Esophagus (tissue), 2 donors: ENCODE measurements around the gene TTYH3. TPM values are rescaled to one million over a fixed set of nuclear protein-coding genes. Genes with fewer than 3 reads are reported as not detected.

ENCODE experiments used
- H3K27ac ChIP-seq, 2 donors: one replicate each; pipeline ENCODE4 v1.5.1; 2013; ENCODE audit warnings: low read depth in 2 of 2, mild to moderate bottlenecking in 2 of 2, inconsistent platforms in 1 of 2, low read length in 1 of 2, moderate library complexity in 1 of 2
- H3K27me3 ChIP-seq, 2 donors: one replicate each; pipeline ENCODE4 v1.6.1; 2013; ENCODE audit warnings: low read length in 2 of 2, control low read depth in 1 of 2, mild to moderate bottlenecking in 1 of 2; ENCODE audit not compliant: insufficient read depth in 2 of 2, control insufficient read depth in 1 of 2
- H3K36me3 ChIP-seq, 2 donors: one replicate each; pipeline ENCODE4 v1.6.1; 2013; ENCODE audit warnings: low read length in 1 of 2; ENCODE audit not compliant: control insufficient read depth in 2 of 2, insufficient read depth in 2 of 2
- H3K4me1 ChIP-seq, 2 donors: one replicate each; pipeline ENCODE4 v1.6.1; 2013; ENCODE audit warnings: low read length in 1 of 2; ENCODE audit not compliant: control insufficient read depth in 2 of 2, insufficient read depth in 2 of 2
- H3K4me3 ChIP-seq, 2 donors: one replicate each; pipeline ENCODE4 v1.5.1; 2013; ENCODE audit warnings: low read length in 2 of 2, mild to moderate bottlenecking in 2 of 2, low read depth in 1 of 2, moderate library complexity in 1 of 2
- H3K9me3 ChIP-seq, 2 donors: one replicate each; pipeline ENCODE4 v1.6.1; 2013; ENCODE audit warnings: mild to moderate bottlenecking in 2 of 2, low read depth in 1 of 2, low read length in 1 of 2, moderate library complexity in 1 of 2; ENCODE audit not compliant: control insufficient read depth in 2 of 2, insufficient read depth in 1 of 2
- WGBS, 2 donors: extraction: QIAGEN DNeasy Blood & Tissue Kit; methylation state at CpG; one replicate each; pipeline ENCODE4 v1.1.7; 2013; 5-methylcytosine and 5-hydroxymethylcytosine counted together
- polyA plus RNA-seq, 2 donors: library from polyadenylated mRNA; stranded (reverse); fragments of 200-250 nt; gene quantifications; one replicate each; pipeline ENCODE4 v1.2.3, GENCODE V29; 2013
- donor health status: healthy with polysubstance abuse.
- donor health status: Bipolar disorder and iron deficiency.

The TTYH3 gene
- polyA plus RNA-seq, 2 donors, result 3.5 to 3.8 TPM

DNA sequence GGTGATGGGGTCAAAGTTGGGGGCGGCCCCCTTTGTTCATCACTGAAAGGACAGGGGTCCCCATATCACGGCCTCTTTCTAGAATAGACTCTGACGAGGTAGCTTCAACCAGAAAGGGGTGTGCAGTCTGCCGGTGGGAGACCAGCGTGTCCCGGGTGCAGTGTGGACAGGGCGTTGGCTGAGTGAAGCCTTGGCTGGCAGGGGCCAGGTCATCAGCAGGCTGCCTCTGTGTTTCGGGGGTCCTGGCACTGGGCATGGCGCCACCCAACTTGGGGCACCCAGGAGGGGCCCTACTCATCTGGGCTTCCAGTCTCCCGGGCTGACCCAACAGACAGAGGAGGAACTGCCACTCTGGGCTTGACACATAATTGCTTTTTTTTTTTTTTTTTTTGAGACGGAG lies 52.7 kb downstream of the TTYH3 start:
- H3K36me3 ChIP-seq, result no peaks in the 10 kb centered on the region
- H3K9me3 ChIP-seq, result no peaks in the 10 kb centered on the region
- H3K4me1 ChIP-seq, result peaks cover 6 to 8% of the 10 kb centered on the region in 2 donors
- H3K27me3 ChIP-seq, result peaks cover 0 to 14% of the 10 kb centered on the region in 2 donors
- WGBS, 2 donors, result 93% methylated on average over 10 to 11 of the region's 11 CpGs
- no peak overlapping the region for H3K4me3 ChIP-seq
- no peak overlapping the region for H3K27ac ChIP-seq

DNA sequence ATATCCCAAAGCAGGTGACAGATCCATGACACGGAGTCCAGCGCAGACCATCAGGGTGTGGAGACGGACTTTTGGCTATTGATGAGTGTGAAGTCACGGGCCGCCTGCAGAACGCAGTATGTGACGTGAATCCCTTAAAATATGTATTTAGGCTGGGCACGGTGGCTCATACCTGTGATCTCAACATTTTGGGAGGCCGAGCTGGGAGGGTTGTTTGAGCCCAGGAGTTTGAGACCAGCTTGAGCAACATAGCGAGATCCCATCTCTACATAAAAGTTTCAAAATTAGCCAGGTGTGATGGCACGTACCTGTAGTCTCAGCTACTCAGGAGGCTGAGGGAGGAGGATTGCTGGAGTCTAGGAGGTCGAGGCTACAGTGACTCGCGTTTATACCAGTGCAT lies 54.3 kb downstream of the TTYH3 start:
- H3K4me3 ChIP-seq, result no peak overlapping the region
- H3K4me1 ChIP-seq, result peaks cover 6 to 8% of the 10 kb centered on the region in 2 donors
- H3K9me3 ChIP-seq, result no peaks in the 10 kb centered on the region
- no peak overlapping the region for H3K27ac ChIP-seq
- H3K36me3 ChIP-seq, result no peaks in the 10 kb centered on the region
- 90 to 93% methylated on average over 14 of the region's 14 CpGs for WGBS, 2 donors
- H3K27me3 ChIP-seq, result peaks cover 0 to 14% of the 10 kb centered on the region in 2 donors

DNA sequence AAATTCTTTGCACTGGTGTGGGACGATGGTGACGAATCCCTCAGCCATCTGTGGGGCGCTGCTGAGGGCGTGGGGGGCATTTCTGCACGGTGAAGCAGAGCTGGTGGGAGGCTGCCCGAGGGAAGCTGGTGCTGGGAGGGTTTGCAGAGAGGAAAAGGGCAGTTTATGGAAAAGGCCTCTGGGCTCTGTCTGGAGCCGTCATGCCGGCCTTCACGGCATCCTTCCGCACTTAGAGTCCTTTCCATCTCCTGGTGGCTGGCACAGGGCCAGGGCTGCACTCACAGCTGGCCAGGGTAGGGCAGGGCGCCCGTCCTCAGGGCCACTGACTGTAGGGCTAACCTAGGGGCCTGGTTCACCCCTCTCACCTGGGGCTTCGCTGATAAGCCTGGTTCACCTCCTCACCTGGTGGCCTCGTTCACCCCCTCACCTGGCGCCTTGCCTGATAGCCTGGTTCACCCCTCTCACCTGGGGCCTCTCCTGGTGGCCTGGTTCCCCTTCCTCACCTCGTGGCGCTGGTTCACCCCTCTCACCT lies 55.6 kb downstream of the TTYH3 start:
- no peaks in the 10 kb centered on the region for H3K9me3 ChIP-seq
- WGBS, 2 donors, result 42 to 43% methylated on average over 17 of the region's 17 CpGs
- H3K27me3 ChIP-seq, result peaks cover 0 to 14% of the 10 kb centered on the region in 2 donors
- H3K4me3 ChIP-seq, result peak overlapping the region in 1 of 2 donors; percentile 32
- no peaks in the 10 kb centered on the region for H3K36me3 ChIP-seq
- no peak overlapping the region for H3K27ac ChIP-seq
- peaks cover 6 to 8% of the 10 kb centered on the region in 2 donors for H3K4me1 ChIP-seq

GRCh38 chr7:2687881-2688318 lies 56.1 kb downstream of the TTYH3 start, which contains the start of gene AMZ1:
AMZ1 (plus strand) TSS chr7:2688202; CDS start chr7:2700452, 12,250 bp downstream.
- Histone ChIP-seq H3K4me3 (peak within 1 kb of the TSS; percentile 25 to 32), H3K27ac (no peak within 1 kb of the TSS), H3K36me3 (no peaks in the 10 kb centered on the region), H3K4me1 (peaks cover 6 to 8% of the 10 kb centered on the region in 2 donors), H3K27me3 (peaks cover 0 to 14% of the 10 kb centered on the region in 2 donors), H3K9me3 (no peaks in the 10 kb centered on the region)
- 3% methylated on average over 33 to 41 of the region's 41 CpGs for WGBS, 2 donors

DNA sequence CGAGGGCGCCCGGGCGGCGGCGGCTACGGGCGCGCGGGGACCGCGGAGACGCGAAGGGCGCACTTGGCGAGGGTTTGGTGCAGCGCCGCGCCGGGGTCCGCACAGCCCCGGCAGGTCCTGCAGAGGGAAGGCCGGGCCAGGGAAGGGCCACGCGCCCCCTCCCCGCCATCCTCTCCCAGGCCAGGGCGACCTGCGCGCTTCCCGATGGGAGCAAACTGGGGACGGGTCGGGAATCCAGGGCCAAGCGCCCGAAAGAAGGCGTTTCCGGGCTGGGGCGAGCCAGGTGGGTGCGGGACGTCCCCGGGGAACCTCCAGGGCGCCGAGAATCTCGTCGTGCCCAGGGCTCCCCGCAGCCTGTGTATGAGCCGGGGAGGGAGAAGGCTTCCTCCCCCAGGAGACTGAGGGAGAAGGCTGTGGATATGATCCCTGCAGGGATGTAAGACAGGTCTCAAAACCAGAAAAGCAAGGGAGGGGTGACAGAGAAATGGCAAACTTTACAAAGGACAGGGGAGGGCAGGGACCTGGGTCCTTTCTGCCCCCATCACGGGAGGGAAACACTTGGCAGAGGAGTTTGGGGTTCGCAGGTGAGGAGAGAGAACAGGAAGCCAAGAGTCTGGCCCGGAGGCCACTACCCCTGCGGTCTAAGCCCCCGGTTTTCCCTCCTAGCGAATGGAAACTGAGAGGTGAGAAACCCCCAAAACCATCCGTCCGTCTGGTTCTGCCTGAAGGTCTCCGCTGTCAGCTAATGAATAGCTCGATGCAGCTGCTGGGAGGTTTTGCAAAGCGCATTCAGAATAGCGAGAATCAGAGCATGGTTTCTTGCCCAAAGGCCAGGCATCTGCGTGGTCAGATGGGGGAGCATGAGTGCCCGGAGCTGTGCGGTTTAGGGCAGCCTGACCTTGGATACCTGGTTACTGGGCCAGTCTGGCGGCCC lies 56.9 kb downstream of the TTYH3 start:
- Histone ChIP-seq H3K36me3 (no peaks in the 10 kb centered on the region), H3K27me3 (peaks cover 0 to 14% of the 10 kb centered on the region in 2 donors), H3K9me3 (no peaks in the 10 kb centered on the region), H3K4me3 (peak overlapping the region; percentile 25 to 32), H3K4me1 (peaks cover 6 to 8% of the 10 kb centered on the region in 2 donors), H3K27ac (no peak overlapping the region)
- 9 to 10% methylated on average over 41 to 62 of the region's 62 CpGs for WGBS, 2 donors

- Histone ChIP-seq H3K4me1 (peaks cover 6 to 8% of the 10 kb centered on the region in 2 donors), H3K27ac (no peak overlapping the region), H3K36me3 (no peaks in the 10 kb centered on the region), H3K9me3 (no peaks in the 10 kb centered on the region), H3K27me3 (peaks cover 0 to 14% of the 10 kb centered on the region in 2 donors), H3K4me3 (no peak overlapping the region)
- WGBS, 2 donors, result 66 to 73% methylated on average over 14 to 16 of the region's 16 CpGs
Measured at GRCh38 chr7:2689343-2689847, 57.6 kb downstream of the TTYH3 start.

DNA sequence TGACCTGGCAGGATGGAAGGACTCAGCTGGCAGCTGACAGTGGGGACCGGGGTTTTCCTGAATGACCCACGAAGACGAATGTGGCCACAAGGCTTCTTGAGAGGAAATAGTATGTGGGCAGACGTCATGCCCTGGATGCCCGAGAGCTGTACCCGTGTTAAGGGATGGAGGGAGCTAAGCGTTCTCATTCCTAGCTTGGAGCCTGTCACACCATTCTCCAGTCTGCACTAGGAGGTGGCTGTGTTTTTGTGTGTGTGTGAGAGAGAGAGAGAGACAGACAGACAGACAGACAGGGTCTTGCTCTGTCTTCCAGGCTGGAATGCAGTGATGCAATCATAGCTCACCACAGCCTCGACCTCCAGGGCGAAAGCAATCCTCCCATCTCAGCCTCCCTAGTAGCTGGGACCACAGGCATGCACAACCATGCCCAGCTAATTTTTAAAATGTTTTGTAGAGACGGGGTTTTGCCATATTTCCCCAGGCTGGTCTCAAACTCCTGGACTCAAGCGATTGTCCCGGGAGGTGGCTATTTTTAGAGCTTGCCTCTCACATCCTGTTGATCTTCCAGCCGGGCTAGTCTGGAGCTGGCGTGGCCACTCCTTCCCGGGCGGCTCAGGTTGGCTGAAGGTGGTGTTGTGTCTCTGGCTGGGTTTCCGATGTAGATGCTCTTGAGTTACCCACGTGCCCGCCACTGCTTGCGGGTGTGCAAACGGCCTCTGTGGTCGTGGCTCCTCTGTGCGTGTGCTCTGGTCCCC lies 58.3 kb downstream of the TTYH3 start:
- peaks cover 6 to 8% of the 10 kb centered on the region in 2 donors for H3K4me1 ChIP-seq
- 65 to 67% methylated on average over 23 of the region's 23 CpGs for WGBS, 2 donors
- H3K27ac ChIP-seq, result no peak overlapping the region
- no peak overlapping the region for H3K4me3 ChIP-seq
- H3K27me3 ChIP-seq, result peaks cover 0 to 14% of the 10 kb centered on the region in 2 donors
- no peaks in the 10 kb centered on the region for H3K36me3 ChIP-seq
- no peaks in the 10 kb centered on the region for H3K9me3 ChIP-seq

DNA sequence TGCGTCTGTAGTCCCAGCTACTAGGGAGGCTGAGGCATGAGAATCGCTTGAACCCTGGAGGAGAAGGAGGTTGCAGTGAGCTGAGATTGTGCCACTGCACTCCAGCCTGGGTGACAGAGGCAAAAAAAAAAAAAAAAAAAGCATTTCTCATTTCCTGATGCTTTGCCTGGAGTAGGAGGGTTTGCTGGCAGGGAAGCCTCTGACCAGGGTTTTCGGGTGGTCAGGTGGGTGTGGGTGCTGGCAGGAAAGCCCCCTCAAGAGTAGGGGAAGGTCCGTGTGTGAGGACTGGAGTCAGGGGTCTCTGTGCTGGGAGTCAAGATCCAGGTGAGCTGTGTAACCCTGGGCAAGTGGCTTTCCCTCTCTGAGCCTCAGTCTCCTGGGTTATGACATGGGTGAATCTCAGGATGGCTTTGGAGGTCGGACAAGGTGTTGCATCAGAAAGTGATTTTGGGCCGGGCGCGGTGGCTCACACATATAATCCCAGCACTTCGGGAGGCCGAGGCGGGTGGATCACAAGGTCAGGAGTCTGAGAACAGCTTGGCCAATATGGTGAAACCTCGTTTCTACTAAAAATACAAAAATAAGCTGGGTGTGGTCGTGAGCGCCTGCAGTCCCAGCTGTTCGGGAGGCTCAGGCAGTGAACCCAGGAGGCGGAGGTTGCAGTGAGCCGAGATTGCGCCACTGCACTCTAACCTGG lies 59.4 kb downstream of the TTYH3 start:
- no peaks in the 10 kb centered on the region for H3K36me3 ChIP-seq
- H3K9me3 ChIP-seq, result no peaks in the 10 kb centered on the region
- H3K4me1 ChIP-seq, result peaks cover 6 to 8% of the 10 kb centered on the region in 2 donors
- 71 to 82% methylated on average over 18 of the region's 18 CpGs for WGBS, 2 donors
- H3K4me3 ChIP-seq, result no peak overlapping the region
- H3K27me3 ChIP-seq, result peaks cover 0 to 14% of the 10 kb centered on the region in 2 donors
- no peak overlapping the region for H3K27ac ChIP-seq
